HepG2 (cell line): Measurements from ENCODE around the gene MYO7B. TPM values are rescaled to one million over a fixed set of nuclear protein-coding genes. Genes with fewer than 3 reads are reported as not detected.

Experiments used
- ATAC-seq: fragments of 200-7000 bp; cut with Tn5 transposase; 3 replicates; pipeline ENCODE4 v1.9.1; 2020; ENCODE audit warnings: mild to moderate bottlenecking, moderate library complexity
- BruUV-seq: library from RNA; stranded (reverse); fragments of 400-500 nt; replicated peaks from 2 replicates; lab custom pipeline; 2021; lab: Mats Ljungman, UMichigan
- CTCF ChIA-PET: fragments of 300-600 bp; formaldehyde crosslinking; extraction: SDS; loops from one replicate; lab custom pipeline; 2021; ENCODE audit warnings: low total read pairs, inconsistent platforms, low intra/inter-chr PET ratio; lab: Yijun Ruan, JAX
- POLR2A ChIA-PET: fragments of 350-600 bp; sonication (Branson Sonifier 250); formaldehyde crosslinking; loops from one replicate; lab custom pipeline; 2020; ENCODE audit warnings: antibody characterized with exemption, inconsistent platforms; lab: Yijun Ruan, JAX
- DNase-seq: peaks from one replicate; pipeline ENCODE4 v3.0.0-alpha.2; 2015; ENCODE audit warnings: low spot score
- FAIRE-seq: peaks from 3 replicates; lab custom pipeline; 2011; peaks lifted over from hg19 to GRCh38; lab: Jason Lieb, UNC
- H2AFZ ChIP-seq: one replicate; pipeline ENCODE4 v1.6.1; 2011; ENCODE audit warnings: low read length, inconsistent platforms
- H3K27ac ChIP-seq: fragments of 300-600 bp; 3 replicates; pipeline ENCODE4 v1.8.0; 2011; ENCODE audit warnings: mixed run types, mild to moderate bottlenecking, mixed read lengths, low read length, inconsistent platforms; ENCODE audit not compliant: insufficient read depth; ENCODE audit errors: extremely low read length
- H3K27me3 ChIP-seq, 2 experiments: fragments of 200-600 bp in 1 of 2; 2 replicates in 1 of 2; 3 replicates in 1 of 2; pipeline versions ENCODE4 v1.6.0 to v1.8.0; 2011; ENCODE audit warnings: low read length in 2 of 2, mild to moderate bottlenecking in 2 of 2, moderate library complexity in 2 of 2, inconsistent platforms in 1 of 2; ENCODE audit not compliant: insufficient read depth in 2 of 2, control insufficient read depth in 1 of 2
- H3K36me3 ChIP-seq, 2 experiments: fragments of 200-600 bp in 1 of 2; replicated peaks in 1 of 2; 2 replicates in 1 of 2; 3 replicates in 1 of 2; pipeline versions ENCODE4 v1.5.1 to v1.8.0; 2011; ENCODE audit warnings: low read length in 2 of 2, inconsistent platforms in 1 of 2; ENCODE audit not compliant: insufficient read depth in 2 of 2, control insufficient read depth in 1 of 2
- H3K4me1 ChIP-seq: 2 replicates; pipeline ENCODE4 v1.5.1; 2012; ENCODE audit warnings: low read length, inconsistent platforms; ENCODE audit not compliant: insufficient read depth
- H3K4me2 ChIP-seq: 2 replicates; pipeline ENCODE4 v1.6.0; 2011; ENCODE audit warnings: low read depth, low read length, inconsistent platforms
- H3K4me3 ChIP-seq, 3 experiments: fragments of 200-600 bp in 1 of 3; sonication (generic), shearing (Covaris generic) in 1 of 3; replicated peaks in 1 of 3; 2 replicates each; pipeline ENCODE4 v1.5.1; 2011 to 2016; ENCODE audit warnings: low read length in 3 of 3, inconsistent platforms in 2 of 3, low read depth in 2 of 3, mild to moderate bottlenecking in 2 of 3, control low read depth in 1 of 3, mixed read lengths in 1 of 3; ENCODE audit not compliant: insufficient read depth in 1 of 3
- H3K79me2 ChIP-seq: one replicate; pipeline ENCODE4 v1.6.1; 2011; ENCODE audit warnings: low read length, inconsistent platforms; ENCODE audit not compliant: insufficient read depth
- H3K9ac ChIP-seq: 2 replicates; pipeline ENCODE4 v1.6.0; 2011; ENCODE audit warnings: mild to moderate bottlenecking, low read depth, low read length, inconsistent platforms; ENCODE audit not compliant: insufficient read depth
- H3K9me3 ChIP-seq: 2 replicates; pipeline ENCODE4 v1.5.1; 2012; ENCODE audit warnings: mild to moderate bottlenecking, low read length
- H4K20me1 ChIP-seq: 2 replicates; pipeline ENCODE4 v1.6.0; 2011; ENCODE audit warnings: inconsistent platforms, mild to moderate bottlenecking, low read length, moderate library complexity; ENCODE audit not compliant: insufficient read depth
- CEBPB ChIP-seq: IDR thresholded peaks from 2 replicates; pipeline ENCODE4 v1.6.1; 2011; ENCODE audit warnings: low read depth, low read length, improper control_type of control experiment, borderline replicate concordance
- CREBL2 ChIP-seq: sonication (generic); formaldehyde crosslinking; IDR thresholded peaks from 2 replicates; pipeline ENCODE4 v1.8.1; 2023; ENCODE audit warnings: missing genetic modification reagents, mild to moderate bottlenecking, borderline replicate concordance
- FOXA3 ChIP-seq: IDR thresholded peaks from 2 replicates; pipeline ENCODE4 v1.6.1; 2016; ENCODE audit warnings: missing genetic modification reagents, missing compliant biosample characterization
- GATAD2A ChIP-seq: IDR thresholded peaks from 2 replicates; pipeline ENCODE4 v1.6.1; 2016
- HOXA5 ChIP-seq: sonication (generic); formaldehyde crosslinking; IDR thresholded peaks from 2 replicates; pipeline ENCODE4 v1.4.0; 2020; ENCODE audit warnings: missing genetic modification reagents
- MAF1 ChIP-seq: sonication (generic); formaldehyde crosslinking; IDR thresholded peaks from 2 replicates; pipeline ENCODE4 v1.5.0; 2020; ENCODE audit warnings: missing genetic modification reagents, borderline replicate concordance
- MAFG ChIP-seq: sonication (generic); formaldehyde crosslinking; IDR thresholded peaks from 2 replicates; pipeline ENCODE4 v1.5.1; 2020; ENCODE audit warnings: mild to moderate bottlenecking, missing genetic modification reagents
- NFE2L2 ChIP-seq: fragments of 150-350 bp; IDR thresholded peaks from 2 replicates; pipeline ENCODE4 v1.6.1; 2014; ENCODE audit warnings: low read length
- NR2C2 ChIP-seq: sonication (generic); formaldehyde crosslinking; IDR thresholded peaks from 2 replicates; pipeline ENCODE4 v1.4.0; 2020; ENCODE audit warnings: missing genetic modification reagents, mild to moderate bottlenecking, moderate library complexity, borderline replicate concordance
- PREB ChIP-seq: sonication (generic); formaldehyde crosslinking; IDR thresholded peaks from 2 replicates; pipeline ENCODE4 v1.4.0; 2020; ENCODE audit warnings: missing genetic modification reagents
- PTBP1 ChIP-seq: fragments of 200-400 bp; formaldehyde crosslinking; IDR thresholded peaks from 2 replicates; pipeline ENCODE4 v1.6.1; 2018; ENCODE audit warnings: low read length, low read depth; ENCODE audit not compliant: poor library complexity, severe bottlenecking
- SMAD3 ChIP-seq: sonication (generic); formaldehyde crosslinking; IDR thresholded peaks from 2 replicates; pipeline ENCODE4 v1.4.0; 2020; ENCODE audit warnings: missing genetic modification reagents
- SSRP1 ChIP-seq: IDR thresholded peaks from 2 replicates; pipeline ENCODE4 v1.6.1; 2016; ENCODE audit warnings: control low read depth
- TOE1 ChIP-seq: sonication (generic); formaldehyde crosslinking; IDR thresholded peaks from 2 replicates; pipeline ENCODE4 v1.4.0; 2020; ENCODE audit warnings: mild to moderate bottlenecking, missing genetic modification reagents
- ZC3H13 ChIP-seq: sonication (generic); formaldehyde crosslinking; IDR thresholded peaks from 2 replicates; pipeline ENCODE4 v1.8.1; 2023; ENCODE audit warnings: mild to moderate bottlenecking, missing genetic modification reagents, moderate library complexity
- ZNF20 ChIP-seq: sonication (generic); formaldehyde crosslinking; IDR thresholded peaks from 2 replicates; pipeline ENCODE4 v1.4.0; 2020; ENCODE audit warnings: mild to moderate bottlenecking, moderate library complexity, missing genetic modification reagents
- ZNF281 ChIP-seq: sonication (generic); formaldehyde crosslinking; IDR thresholded peaks from 2 replicates; pipeline ENCODE4 v1.4.0; 2020; ENCODE audit warnings: missing genetic modification reagents, borderline replicate concordance
- ZNF501 ChIP-seq: sonication (generic); formaldehyde crosslinking; IDR thresholded peaks from 2 replicates; pipeline ENCODE4 v1.5.1; 2020; ENCODE audit warnings: mild to moderate bottlenecking, moderate library complexity, missing genetic modification reagents
- ZNF577 ChIP-seq: sonication (generic); formaldehyde crosslinking; IDR thresholded peaks from 2 replicates; pipeline ENCODE4 v1.4.0; 2020; ENCODE audit warnings: mild to moderate bottlenecking, low read depth, missing genetic modification reagents, borderline replicate concordance
- ZNF660 ChIP-seq: sonication (generic); formaldehyde crosslinking; IDR thresholded peaks from 2 replicates; pipeline ENCODE4 v1.5.1; 2020; ENCODE audit warnings: mild to moderate bottlenecking, low read depth, missing genetic modification reagents, borderline replicate concordance
- ZNF83 ChIP-seq: sonication (generic); formaldehyde crosslinking; IDR thresholded peaks from 2 replicates; pipeline ENCODE4 v1.4.0; 2020; ENCODE audit warnings: missing genetic modification reagents, mild to moderate bottlenecking, borderline replicate concordance
- WGBS: methylation state at CpG from one replicate; pipeline ENCODE4 v1.1.6; 2017; ENCODE audit warnings: low lambda C conversion rate; 5-methylcytosine and 5-hydroxymethylcytosine counted together
- in situ Hi-C: cut with HindIII; loops from 2 replicates; pipeline ENCODE4 v1.10.0; 2017; ENCODE audit warnings: low pct_unique_long_range_greater_than_20kb; ENCODE audit not compliant: extremely low pct_ligation_motif_present
- intact Hi-C: fragments of 100-400 bp; cut with micrococcal nuclease; formaldehyde crosslinking; loops from one replicate; pipeline ENCODE4 v1.10.0; 2022; ENCODE audit not compliant: unreplicated experiment
- polyA plus RNA-seq, 8 experiments: library from polyadenylated mRNA; depleted of rRNA in 3 of 8; stranded (reverse) in 7 of 8; unstranded in 1 of 8; fragments of >200 nt; fragmentation: Illumina TruSeq in 4 of 8; extraction: Trizol in 4 of 8; gene quantifications; 2 replicates each; pipeline versions ENCODE4 v1.2.1 to v1.2.3, GENCODE V29; 2011 to 2016; ENCODE audit warnings: low read depth in 4 of 8, missing spikeins in 1 of 8, mixed read lengths in 1 of 8; ENCODE audit not compliant: insufficient read depth in 1 of 8
- total RNA-seq, 5 experiments: library from RNA; depleted of rRNA; stranded (reverse); fragments of >200 nt; fragmentation: Illumina TruSeq; extraction: Trizol; gene quantifications; 2 replicates each; pipeline ENCODE4 v1.2.3, GENCODE V29; 2016; ENCODE audit warnings: low read depth in 1 of 5

Gene MYO7B
- total and polyA plus RNA-seq, 2 of the 13 experiments (the other 11 are each of a cell fraction or from before 2014, with no cell fraction given), result not detected

- TF ChIP-seq ZNF281 (CRISPR knock-in tag) (no peak), HOXA5 (CRISPR knock-in tag) (no peak), ZNF577 (no peak), SMAD3 (no peak), NR2C2 (CRISPR knock-in tag) (no peak)
These were observed 134.8 kb downstream of the MYO7B start (continued) for GRCh38 chr2:127670055-127670956.

- Histone ChIP-seq H3K79me2 (no peaks in the 10 kb centered on the region), H3K36me3 (no peaks in the 10 kb centered on the region), H2AFZ (no peak overlapping the region), H4K20me1 (no peaks in the 10 kb centered on the region), H3K4me1 (peaks cover 23% of the 10 kb centered on the region), H3K27me3 (peaks cover 12 to 49% of the 10 kb centered on the region in 2 experiments), H3K9me3 (no peaks in the 10 kb centered on the region), H3K4me2 (no peak overlapping the region), H3K4me3 (no peak overlapping the region), H3K9ac (no peak overlapping the region), H3K27ac (no peak overlapping the region)
- WGBS, result 20% methylated on average over 5 of the region's 5 CpGs
- in situ Hi-C loops, result no loop called here
- FAIRE-seq (no peak), ATAC-seq (no peak), DNase-seq (peak; percentile 56)
- CTCF ChIA-PET, result no interaction called here
- intact Hi-C loops, result no loop called here
- POLR2A ChIA-PET, result no interaction called here
- BruUV-seq, result no TSS peak
- TF ChIP-seq TOE1 (CRISPR knock-in tag), result no peak
- TF ChIP-seq ZNF83 (CRISPR knock-in tag), result no peak
- TF ChIP-seq ZNF501 (CRISPR knock-in tag), result no peak
- TF ChIP-seq CREBL2 (CRISPR knock-in tag), result no peak
- no peak for TF ChIP-seq PREB
- peak; percentile 25; the same call in 1 of the 2 replicates for TF ChIP-seq GATAD2A (CRISPR knock-in tag)
- peak; percentile 65 for TF ChIP-seq FOXA3 (CRISPR knock-in tag)
- no peak for TF ChIP-seq PTBP1
- no peak for TF ChIP-seq ZNF660
- no peak for TF ChIP-seq ZC3H13 (CRISPR knock-in tag)
- TF ChIP-seq CEBPB, result no peak
- TF ChIP-seq SSRP1 (CRISPR knock-in tag), result no peak
- no peak for TF ChIP-seq MAF1 (CRISPR knock-in tag)
- peak; percentile 20; the same call in 1 of the 2 replicates for TF ChIP-seq MAFG (CRISPR knock-in tag)
- no peak for TF ChIP-seq ZNF20 (CRISPR knock-in tag)
- TF ChIP-seq NFE2L2, result peak; percentile 30; the same call in 1 of the 2 replicates
These were observed 135.4 kb downstream of the MYO7B start for GRCh38 chr2:127670957-127671290.
